Parathyroid adenoma (tissue), 2 donors: ENCODE data around the gene ASIC4.

Source experiments
- H2AFZ ChIP-seq: fragments of 300-600 bp; sonication (generic); one replicate; pipeline ENCODE4 v1.7.0; 2017; ENCODE audit warnings: antibody characterized with exemption, mild to moderate bottlenecking
- H3K27ac ChIP-seq: fragments of 300-600 bp; sonication (generic); one replicate; pipeline ENCODE4 v1.7.0; 2017
- H3K27me3 ChIP-seq: fragments of 300-600 bp; sonication (generic); one replicate; pipeline ENCODE4 v1.7.0; 2017; ENCODE audit warnings: low read length; ENCODE audit not compliant: control insufficient read depth, insufficient read depth
- H3K36me3 ChIP-seq: fragments of 300-600 bp; sonication (generic); one replicate; pipeline ENCODE4 v1.7.0; 2017; ENCODE audit warnings: low read length; ENCODE audit not compliant: control insufficient read depth, insufficient read depth
- H3K4me1 ChIP-seq: fragments of 300-600 bp; sonication (generic); one replicate; pipeline ENCODE4 v1.7.0; 2017; ENCODE audit warnings: control low read depth
- H3K4me2 ChIP-seq: fragments of 300-600 bp; sonication (generic); one replicate; pipeline ENCODE4 v1.7.0; 2017; ENCODE audit warnings: low read length
- H3K4me3 ChIP-seq: fragments of 300-600 bp; sonication (generic); one replicate; pipeline ENCODE4 v1.7.0; 2017; ENCODE audit warnings: low read depth, low read length
- H3K79me2 ChIP-seq: fragments of 300-600 bp; sonication (generic); one replicate; pipeline ENCODE4 v1.7.0; 2017; ENCODE audit warnings: control low read depth
- H3K9ac ChIP-seq: fragments of 300-600 bp; sonication (generic); one replicate; pipeline ENCODE4 v1.7.0; 2017; ENCODE audit warnings: mild to moderate bottlenecking
- H3K9me3 ChIP-seq: fragments of 300-600 bp; sonication (generic); one replicate; pipeline ENCODE4 v1.7.0; 2017; ENCODE audit warnings: low read length; ENCODE audit not compliant: control insufficient read depth
- TF ChIP-seq, protein P1 (sequence below): fragments of 300-600 bp; sonication (generic); IDR thresholded peaks from one replicate; pipeline ENCODE4 v1.7.0; 2017; ENCODE audit warnings: antibody characterized with exemption, mild to moderate bottlenecking
- donor health status: primary hyperparathyroidism.

Gene ASIC4

DNA sequence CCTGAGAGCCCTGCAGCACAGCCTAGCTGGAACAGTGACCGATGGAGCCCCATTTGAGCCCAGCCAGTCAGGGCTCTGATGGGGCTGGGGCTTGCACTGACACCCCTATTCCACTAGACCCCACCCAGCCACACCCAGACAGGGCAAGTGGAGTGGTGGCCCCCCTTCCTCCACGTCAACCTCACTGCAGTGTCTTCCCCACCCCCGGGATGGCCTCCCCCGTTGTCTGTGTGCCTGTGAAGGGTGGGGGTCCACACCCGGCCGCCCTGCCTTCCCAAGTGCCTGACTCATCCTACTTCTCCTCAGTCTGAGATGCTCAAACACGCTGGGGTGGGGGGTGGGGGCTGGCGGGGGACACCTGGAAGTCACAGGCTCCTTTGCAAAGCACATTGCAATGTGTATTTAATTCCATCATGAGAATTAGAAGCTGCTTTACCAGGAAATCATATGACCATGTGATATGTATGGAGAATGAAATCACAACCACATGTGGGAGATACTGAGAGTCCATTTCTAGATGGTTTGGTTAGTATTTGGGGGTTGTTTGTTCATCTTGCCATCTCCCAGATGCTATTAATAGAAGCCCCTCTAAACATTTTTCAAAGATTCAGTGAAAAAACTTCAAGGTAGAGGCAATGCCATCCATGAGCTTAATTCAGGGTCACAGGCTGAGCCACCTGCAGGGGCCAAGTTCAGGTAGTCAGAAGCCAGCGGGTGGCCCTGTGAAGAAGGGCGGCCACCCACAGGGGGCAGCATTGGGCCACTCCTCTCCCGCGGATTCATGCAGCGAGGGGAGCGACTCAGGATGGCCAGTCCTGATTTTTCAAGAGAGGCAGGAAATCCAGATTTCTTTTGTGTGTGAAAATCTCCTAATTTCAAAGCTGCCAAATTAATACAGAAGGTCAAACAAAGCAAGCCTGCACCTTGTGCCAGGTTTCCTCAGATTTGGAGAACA lies 38.3 kb upstream of the ASIC4 start:
- no peak overlapping the region for H3K4me2 ChIP-seq
- no peaks in the 10 kb centered on the region for H3K79me2 ChIP-seq
- no peak overlapping the region for H3K9ac ChIP-seq
- H3K9me3 ChIP-seq, result no peaks in the 10 kb centered on the region
- no peaks in the 10 kb centered on the region for H3K36me3 ChIP-seq
- H3K27ac ChIP-seq, result no peak overlapping the region
- no peak overlapping the region for H3K4me3 ChIP-seq
- TF ChIP-seq, protein P1, sequence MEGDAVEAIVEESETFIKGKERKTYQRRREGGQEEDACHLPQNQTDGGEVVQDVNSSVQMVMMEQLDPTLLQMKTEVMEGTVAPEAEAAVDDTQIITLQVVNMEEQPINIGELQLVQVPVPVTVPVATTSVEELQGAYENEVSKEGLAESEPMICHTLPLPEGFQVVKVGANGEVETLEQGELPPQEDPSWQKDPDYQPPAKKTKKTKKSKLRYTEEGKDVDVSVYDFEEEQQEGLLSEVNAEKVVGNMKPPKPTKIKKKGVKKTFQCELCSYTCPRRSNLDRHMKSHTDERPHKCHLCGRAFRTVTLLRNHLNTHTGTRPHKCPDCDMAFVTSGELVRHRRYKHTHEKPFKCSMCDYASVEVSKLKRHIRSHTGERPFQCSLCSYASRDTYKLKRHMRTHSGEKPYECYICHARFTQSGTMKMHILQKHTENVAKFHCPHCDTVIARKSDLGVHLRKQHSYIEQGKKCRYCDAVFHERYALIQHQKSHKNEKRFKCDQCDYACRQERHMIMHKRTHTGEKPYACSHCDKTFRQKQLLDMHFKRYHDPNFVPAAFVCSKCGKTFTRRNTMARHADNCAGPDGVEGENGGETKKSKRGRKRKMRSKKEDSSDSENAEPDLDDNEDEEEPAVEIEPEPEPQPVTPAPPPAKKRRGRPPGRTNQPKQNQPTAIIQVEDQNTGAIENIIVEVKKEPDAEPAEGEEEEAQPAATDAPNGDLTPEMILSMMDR, result peak; percentile 93
- H2AFZ ChIP-seq, result no peak overlapping the region
- no peaks in the 10 kb centered on the region for H3K27me3 ChIP-seq
- H3K4me1 ChIP-seq, result no peaks in the 10 kb centered on the region

DNA sequence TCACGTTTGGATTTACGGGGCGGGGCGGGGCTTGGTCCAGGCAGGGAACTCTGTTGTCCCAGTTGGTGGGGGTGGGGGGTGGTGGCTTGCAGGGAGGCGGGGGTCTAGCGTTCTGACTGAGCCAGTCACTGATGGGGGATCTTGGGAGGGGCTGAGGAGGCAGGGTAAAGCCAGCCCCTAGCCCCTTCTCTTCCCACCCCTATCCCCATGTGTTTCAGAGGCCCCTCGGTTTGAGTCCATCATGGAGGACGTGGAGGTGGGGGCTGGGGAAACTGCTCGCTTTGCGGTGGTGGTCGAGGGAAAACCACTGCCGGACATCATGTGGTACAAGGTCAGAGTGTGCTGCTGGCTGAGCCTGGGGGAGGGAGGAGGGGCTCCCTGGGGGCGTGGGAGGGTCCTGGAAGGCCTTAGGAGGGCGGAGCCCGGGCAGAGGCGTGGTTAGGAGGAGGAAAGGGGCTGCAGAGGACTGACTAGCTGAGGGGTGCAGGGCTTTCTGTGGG lies 37.6 kb upstream of the ASIC4 start:
- Histone ChIP-seq H3K9me3 (no peaks in the 10 kb centered on the region), H3K9ac (no peak overlapping the region), H3K79me2 (no peaks in the 10 kb centered on the region), H3K36me3 (no peaks in the 10 kb centered on the region), H3K4me1 (no peaks in the 10 kb centered on the region), H3K27ac (no peak overlapping the region), H2AFZ (no peak overlapping the region), H3K4me3 (no peak overlapping the region), H3K27me3 (no peaks in the 10 kb centered on the region), H3K4me2 (no peak overlapping the region)
- TF ChIP-seq, protein P1, result no peak

DNA sequence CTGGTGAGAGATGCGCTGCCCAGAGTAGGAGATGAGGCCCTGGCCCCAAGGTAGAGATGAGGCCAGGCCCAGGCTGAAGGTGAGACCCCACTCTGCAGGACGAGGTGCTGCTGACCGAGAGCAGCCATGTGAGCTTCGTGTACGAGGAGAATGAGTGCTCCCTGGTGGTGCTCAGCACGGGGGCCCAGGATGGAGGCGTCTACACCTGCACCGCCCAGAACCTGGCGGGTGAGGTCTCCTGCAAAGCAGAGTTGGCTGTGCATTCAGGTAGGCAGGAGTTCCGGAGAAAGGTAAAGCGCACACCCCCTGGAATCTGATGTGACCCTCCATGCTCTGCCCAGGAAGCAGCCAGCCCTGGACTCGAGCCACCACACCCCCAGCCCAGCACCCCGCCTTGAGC lies 37.1 kb upstream of the ASIC4 start:
- no peaks in the 10 kb centered on the region for H3K27me3 ChIP-seq
- no peak overlapping the region for H3K4me2 ChIP-seq
- no peak overlapping the region for H3K4me3 ChIP-seq
- no peaks in the 10 kb centered on the region for H3K79me2 ChIP-seq
- H3K36me3 ChIP-seq, result no peaks in the 10 kb centered on the region
- H3K9ac ChIP-seq, result no peak overlapping the region
- H3K4me1 ChIP-seq, result no peaks in the 10 kb centered on the region
- no peak overlapping the region for H3K27ac ChIP-seq
- no peak overlapping the region for H2AFZ ChIP-seq
- H3K9me3 ChIP-seq, result no peaks in the 10 kb centered on the region
- TF ChIP-seq, protein P1, result no peak

DNA sequence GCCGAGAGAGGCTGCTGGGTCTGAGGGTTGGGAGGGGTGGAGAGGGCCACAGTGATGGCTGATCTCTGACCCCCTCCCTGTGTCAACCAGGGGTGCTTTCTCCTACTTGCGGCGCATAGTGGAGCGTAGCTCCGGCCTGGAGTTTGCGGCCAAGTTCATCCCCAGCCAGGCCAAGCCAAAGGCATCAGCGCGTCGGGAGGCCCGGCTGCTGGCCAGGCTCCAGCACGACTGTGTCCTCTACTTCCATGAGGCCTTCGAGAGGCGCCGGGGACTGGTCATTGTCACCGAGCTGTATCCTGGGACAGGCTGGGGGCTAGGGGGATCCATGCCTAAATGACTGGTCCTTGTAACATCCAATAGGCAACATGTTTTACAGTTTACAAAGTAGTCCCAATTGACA lies 36.5 kb upstream of the ASIC4 start:
- Histone ChIP-seq H3K9ac (no peak overlapping the region), H3K4me1 (no peaks in the 10 kb centered on the region), H3K36me3 (no peaks in the 10 kb centered on the region), H2AFZ (no peak overlapping the region), H3K4me3 (no peak overlapping the region), H3K4me2 (no peak overlapping the region), H3K27me3 (no peaks in the 10 kb centered on the region), H3K9me3 (no peaks in the 10 kb centered on the region), H3K27ac (no peak overlapping the region), H3K79me2 (no peaks in the 10 kb centered on the region)
- TF ChIP-seq, protein P1, result no peak
